ENCODE results near the gene IQCM.

The IQCM gene

GRCh38 chr4:149741186-149741831 lies 74.3 kb downstream of the IQCM start:
- no peaks in the 10 kb centered on the region; the same call in 1 of the 2 replicates for H3K27me3 ChIP-seq (replicated peaks; ENCODE audit: control insufficient read depth, insufficient read depth, low read length)
- DNase-seq (ENCODE audit: extremely low read depth, insufficient read length), result no peak
- TF ChIP-seq CTCF (IDR thresholded peaks at IDR 0.05; ENCODE audit: insufficient read depth, low read length, poor library complexity, severe bottlenecking), result no peak

GRCh38 chr4:149738156-149738555 lies 77.5 kb downstream of the IQCM start:
- H3K36me3 ChIP-seq (ENCODE audit: control insufficient read depth, insufficient read depth, low read length), result no peaks in the 10 kb centered on the region
- no peak for TF ChIP-seq CTCF (IDR thresholded peaks at IDR 0.05; ENCODE audit: insufficient read depth, low read length, poor library complexity, severe bottlenecking)

More at GRCh38 chr4:149741186-149741831, 74.3 kb downstream of the IQCM start:
- H3K4me3 ChIP-seq (replicated peaks; ENCODE audit: low read depth, low read length), result no peak overlapping the region
- no peaks in the 10 kb centered on the region for H3K36me3 ChIP-seq (ENCODE audit: control insufficient read depth, insufficient read depth, low read length)

GRCh38 chr4:149735796-149736195 lies 79.8 kb downstream of the IQCM start:
- H3K4me3 ChIP-seq (replicated peaks; ENCODE audit: low read depth, low read length), result no peak overlapping the region
- H3K27me3 ChIP-seq (replicated peaks; ENCODE audit: control insufficient read depth, insufficient read depth, low read length), result no peaks in the 10 kb centered on the region
- no peaks in the 10 kb centered on the region for H3K36me3 ChIP-seq (ENCODE audit: control insufficient read depth, insufficient read depth, low read length)
- no peak for TF ChIP-seq CTCF (IDR thresholded peaks at IDR 0.05; ENCODE audit: insufficient read depth, low read length, poor library complexity, severe bottlenecking)
- DNase-seq (ENCODE audit: extremely low read depth, insufficient read length), result no peak

More at GRCh38 chr4:149738156-149738555, 77.5 kb downstream of the IQCM start:
- Histone ChIP-seq H3K27me3 (replicated peaks; ENCODE audit: control insufficient read depth, insufficient read depth, low read length) (no peaks in the 10 kb centered on the region; the same call in 1 of the 2 replicates), H3K4me3 (replicated peaks; ENCODE audit: low read depth, low read length) (no peak overlapping the region)
- no peak for DNase-seq (ENCODE audit: extremely low read depth, insufficient read length)

GRCh38 chr4:149728444-149728843 lies 87.2 kb downstream of the IQCM start:
- TF ChIP-seq CTCF (IDR thresholded peaks at IDR 0.05; ENCODE audit: insufficient read depth, low read length, poor library complexity, severe bottlenecking), result no peak
- H3K36me3 ChIP-seq (ENCODE audit: control insufficient read depth, insufficient read depth, low read length), result no peaks in the 10 kb centered on the region
- H3K4me3 ChIP-seq (replicated peaks; ENCODE audit: low read depth, low read length), result no peak overlapping the region
- H3K27me3 ChIP-seq (replicated peaks; ENCODE audit: control insufficient read depth, insufficient read depth, low read length), result no peaks in the 10 kb centered on the region
- DNase-seq (ENCODE audit: extremely low read depth, insufficient read length), result no peak

DNA sequence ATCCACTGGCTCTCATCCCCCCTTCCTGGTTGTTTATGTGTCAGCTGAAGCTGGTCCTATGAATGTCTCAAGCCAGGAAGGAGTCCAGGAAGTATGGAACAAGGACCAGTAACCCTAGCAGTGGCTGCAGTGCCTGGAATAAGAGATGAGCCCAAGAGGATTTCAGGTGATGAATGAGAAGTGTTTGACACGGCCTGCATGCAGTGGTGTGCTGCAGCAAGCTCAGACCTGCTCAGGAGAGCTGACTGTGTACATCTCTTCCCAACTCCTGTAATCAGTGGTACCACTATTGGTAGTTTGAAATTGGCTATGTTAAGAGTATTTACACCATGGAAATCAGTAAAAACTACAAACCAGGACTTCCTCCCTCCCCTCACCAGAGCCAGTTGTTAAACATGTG lies 88.0 kb downstream of the IQCM start:
- H3K36me3 ChIP-seq (ENCODE audit: control insufficient read depth, insufficient read depth, low read length), result no peaks in the 10 kb centered on the region
- H3K27me3 ChIP-seq (replicated peaks; ENCODE audit: control insufficient read depth, insufficient read depth, low read length), result no peaks in the 10 kb centered on the region
- H3K4me3 ChIP-seq (replicated peaks; ENCODE audit: low read depth, low read length), result no peak overlapping the region
- TF ChIP-seq CTCF (IDR thresholded peaks at IDR 0.05; ENCODE audit: insufficient read depth, low read length, poor library complexity, severe bottlenecking), result no peak
- no peak for DNase-seq (ENCODE audit: extremely low read depth, insufficient read length)
